ENCODE results near the gene CAT. TPM values are rescaled to one million over a fixed set of nuclear protein-coding genes. Genes with fewer than 3 reads are reported as not detected.

Gene CAT
- total RNA-seq, 1 donor: 62.6 TPM

DNA sequence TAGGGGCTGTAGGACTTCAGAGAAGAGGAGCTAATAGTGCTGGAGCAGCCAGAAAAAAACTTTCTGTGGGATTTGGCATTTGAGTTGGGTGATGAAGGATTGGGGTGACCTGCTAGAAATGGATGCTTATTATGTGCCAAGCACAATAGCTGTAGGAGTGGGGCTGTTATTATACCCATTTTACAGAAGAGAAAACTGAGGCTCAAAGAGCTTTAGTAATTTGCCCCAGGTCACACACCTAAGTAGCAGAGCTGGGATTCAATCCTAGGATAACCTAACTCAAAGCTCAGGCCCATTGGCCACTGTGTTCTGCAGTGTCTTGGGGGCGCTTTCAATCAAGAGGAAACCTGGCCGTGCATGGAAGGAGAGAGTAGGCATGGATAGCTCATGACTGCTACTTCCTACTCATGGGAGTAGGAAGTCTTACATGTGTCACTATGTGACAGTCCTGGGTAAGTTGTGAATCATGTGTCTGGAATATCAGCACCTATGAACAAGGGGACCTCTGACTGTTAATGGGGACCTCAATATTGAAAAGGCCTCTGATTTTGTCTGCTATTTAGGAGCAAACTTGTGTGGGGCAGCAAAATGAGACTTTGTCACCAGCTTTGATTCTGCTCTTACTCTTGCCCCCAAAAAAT lies 81.0 kb downstream of the CAT start:
- Histone ChIP-seq H3K9me3 (ENCODE audit: low read depth, low read length) (no peaks in the 10 kb centered on the region), H3K4me2 (ENCODE audit: insufficient read depth, low read length) (no peak overlapping the region), H3K36me3 (ENCODE audit: insufficient read depth, low read length) (no peaks in the 10 kb centered on the region), H3K27me3 (ENCODE audit: insufficient read depth, low read length) (peaks cover 38% of the 10 kb centered on the region), H2AFZ (ENCODE audit: low read length) (no peak overlapping the region), H3K4me3 (ENCODE audit: insufficient read depth, low read length) (no peak overlapping the region), H3K79me2 (ENCODE audit: insufficient read depth, low read length) (no peaks in the 10 kb centered on the region), H3K4me1 (ENCODE audit: insufficient read depth, low read length) (no peaks in the 10 kb centered on the region), H3K27ac (ENCODE audit: low read depth, low read length) (no peak overlapping the region), H4K20me1 (ENCODE audit: insufficient read depth, low read length) (no peaks in the 10 kb centered on the region)
- TF ChIP-seq, protein P1, sequence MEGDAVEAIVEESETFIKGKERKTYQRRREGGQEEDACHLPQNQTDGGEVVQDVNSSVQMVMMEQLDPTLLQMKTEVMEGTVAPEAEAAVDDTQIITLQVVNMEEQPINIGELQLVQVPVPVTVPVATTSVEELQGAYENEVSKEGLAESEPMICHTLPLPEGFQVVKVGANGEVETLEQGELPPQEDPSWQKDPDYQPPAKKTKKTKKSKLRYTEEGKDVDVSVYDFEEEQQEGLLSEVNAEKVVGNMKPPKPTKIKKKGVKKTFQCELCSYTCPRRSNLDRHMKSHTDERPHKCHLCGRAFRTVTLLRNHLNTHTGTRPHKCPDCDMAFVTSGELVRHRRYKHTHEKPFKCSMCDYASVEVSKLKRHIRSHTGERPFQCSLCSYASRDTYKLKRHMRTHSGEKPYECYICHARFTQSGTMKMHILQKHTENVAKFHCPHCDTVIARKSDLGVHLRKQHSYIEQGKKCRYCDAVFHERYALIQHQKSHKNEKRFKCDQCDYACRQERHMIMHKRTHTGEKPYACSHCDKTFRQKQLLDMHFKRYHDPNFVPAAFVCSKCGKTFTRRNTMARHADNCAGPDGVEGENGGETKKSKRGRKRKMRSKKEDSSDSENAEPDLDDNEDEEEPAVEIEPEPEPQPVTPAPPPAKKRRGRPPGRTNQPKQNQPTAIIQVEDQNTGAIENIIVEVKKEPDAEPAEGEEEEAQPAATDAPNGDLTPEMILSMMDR (IDR thresholded peaks at IDR 0.05; ENCODE audit: extremely low read depth, low read depth, low read length): no peak
- DNase-seq (ENCODE audit: insufficient read length, low spot score, missing footprints): no peak

DNA sequence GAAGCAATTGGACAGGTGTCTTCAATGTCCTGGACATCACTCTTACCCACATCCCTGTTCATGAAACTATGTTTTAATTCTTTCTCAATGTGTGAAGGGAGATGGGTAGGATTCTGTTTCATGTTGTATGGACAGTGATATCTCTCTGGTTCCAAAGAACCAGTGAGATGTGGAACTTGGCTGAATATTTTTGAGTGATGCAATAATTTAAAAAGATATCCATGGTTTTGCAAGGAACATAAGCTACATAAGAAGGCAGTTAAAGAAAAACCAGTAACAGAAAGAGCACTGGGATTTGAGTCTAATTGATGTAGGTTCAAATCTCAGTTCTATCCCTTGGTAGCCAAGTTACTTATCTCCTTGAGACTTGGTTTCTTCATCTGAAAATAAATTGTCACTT lies 82.5 kb downstream of the CAT start:
- no peaks in the 10 kb centered on the region for H4K20me1 ChIP-seq (ENCODE audit: insufficient read depth, low read length)
- H2AFZ ChIP-seq (ENCODE audit: low read length): no peak overlapping the region
- no peak overlapping the region for H3K27ac ChIP-seq (ENCODE audit: low read depth, low read length)
- no peak overlapping the region for H3K4me3 ChIP-seq (ENCODE audit: insufficient read depth, low read length)
- DNase-seq (ENCODE audit: insufficient read length, low spot score, missing footprints): no peak
- no peak overlapping the region for H3K4me2 ChIP-seq (ENCODE audit: insufficient read depth, low read length)
- no peaks in the 10 kb centered on the region for H3K9me3 ChIP-seq (ENCODE audit: low read depth, low read length)
- no peaks in the 10 kb centered on the region for H3K36me3 ChIP-seq (ENCODE audit: insufficient read depth, low read length)
- H3K79me2 ChIP-seq (ENCODE audit: insufficient read depth, low read length): no peaks in the 10 kb centered on the region
- TF ChIP-seq, protein P1 (IDR thresholded peaks at IDR 0.05; ENCODE audit: extremely low read depth, low read depth, low read length): no peak
- H3K27me3 ChIP-seq (ENCODE audit: insufficient read depth, low read length): peaks cover 38% of the 10 kb centered on the region
- no peaks in the 10 kb centered on the region for H3K4me1 ChIP-seq (ENCODE audit: insufficient read depth, low read length)

Small RNA genes lying within 50 kb of the gene (small RNA-seq; reads per million reads assigned to genes)
- not detected for gene AL035079.1

Other genes with a start within 250 kb of the CAT start
- gene ABTB2, start 80.9 kb upstream of the CAT start, total RNA-seq: 5.1 and 5.9 TPM in 2 replicates
- gene ELF5, start 74.9 kb downstream of the CAT start, total RNA-seq: under 0.01 TPM in 1 of 2 replicates, not detected in the other
- not detected in 2 replicates for gene EHF, start 182.2 kb downstream of the CAT start, total RNA-seq

All from osteoblast (primary cell).